SK-N-DZ (cell line): ENCODE data around the gene LYPLA2. TPM values are rescaled to one million over a fixed set of nuclear protein-coding genes. Genes with fewer than 3 reads are reported as not detected.

ENCODE experiments used
- DNase-seq: peaks from one replicate; pipeline ENCODE4 v3.0.0-alpha.2; 2015; ENCODE audit warnings: low spot score
- polyA plus RNA-seq, 2 experiments: library from polyadenylated mRNA; depleted of rRNA; stranded (reverse); fragments of >200 nt; gene quantifications; 2 replicates each; pipeline ENCODE4 v1.2.3, GENCODE V29; 2014

The LYPLA2 gene
- polyA plus RNA-seq (2014; cell fraction: cytosol; rRNA removed) = 75.8 and 76.5 TPM in 2 replicates
- polyA plus RNA-seq (2014; cell fraction: nucleus; rRNA removed) = 95.2 and 101 TPM in 2 replicates

GRCh38 chr1:23790696-23791515 lies at the start of gene LYPLA2:
Gene LYPLA2 (plus strand): TSS chr1:23791145. CDS start chr1:23792683, 1,538 bp downstream.
- DNase-seq = peak; percentile 84

GRCh38 chr1:23741609-23742008 lies 49.3 kb upstream of the LYPLA2 start:
- DNase-seq = no peak

GRCh38 chr1:23742670-23743286 lies 48.2 kb upstream of the LYPLA2 start:
- no peak for DNase-seq

GRCh38 chr1:23743287-23744152 lies 47.4 kb upstream of the LYPLA2 start, which contains the start of gene ELOA:
Gene ELOA (plus strand): TSS chr1:23743471. CDS start chr1:23743504, 33 bp downstream.
- DNase-seq = peak; percentile 71

- peak; percentile 15 for DNase-seq
Measured at GRCh38 chr1:23745515-23745914, 45.4 kb upstream of the LYPLA2 start.

GRCh38 chr1:23748016-23748415 lies 42.9 kb upstream of the LYPLA2 start:
- DNase-seq = no peak

- peak; percentile 39 for DNase-seq
Measured at GRCh38 chr1:23751050-23751814, 39.7 kb upstream of the LYPLA2 start.

- DNase-seq = no peak
Measured at GRCh38 chr1:23751815-23752200, 39.1 kb upstream of the LYPLA2 start.

GRCh38 chr1:23752909-23753308 lies 38.0 kb upstream of the LYPLA2 start:
- DNase-seq = no peak

GRCh38 chr1:23756676-23757075 lies 34.3 kb upstream of the LYPLA2 start:
- no peak for DNase-seq

GRCh38 chr1:23757812-23758211 lies 33.1 kb upstream of the LYPLA2 start:
- no peak for DNase-seq

GRCh38 chr1:23759277-23759676 lies 31.7 kb upstream of the LYPLA2 start:
- no peak for DNase-seq

GRCh38 chr1:23763041-23763577 lies 27.8 kb upstream of the LYPLA2 start:
- no peak for DNase-seq

GRCh38 chr1:23768733-23769132 lies 22.2 kb upstream of the LYPLA2 start:
- DNase-seq = no peak

- DNase-seq = peak; percentile 70
Measured at GRCh38 chr1:23772049-23772853, 18.7 kb upstream of the LYPLA2 start.

GRCh38 chr1:23772854-23773242 lies 18.1 kb upstream of the LYPLA2 start:
- DNase-seq = no peak

- DNase-seq = no peak
Measured at GRCh38 chr1:23774174-23774880, 16.6 kb upstream of the LYPLA2 start.

GRCh38 chr1:23776217-23776616 lies 14.7 kb upstream of the LYPLA2 start:
- DNase-seq = no peak
